ENCODE results near the gene TSPY1.
"Not testable (repeated sequence)": the region's sequence is repeated elsewhere in the genome, so short reads cannot be mapped to it uniquely, and the experiment has no call there.

DNA sequence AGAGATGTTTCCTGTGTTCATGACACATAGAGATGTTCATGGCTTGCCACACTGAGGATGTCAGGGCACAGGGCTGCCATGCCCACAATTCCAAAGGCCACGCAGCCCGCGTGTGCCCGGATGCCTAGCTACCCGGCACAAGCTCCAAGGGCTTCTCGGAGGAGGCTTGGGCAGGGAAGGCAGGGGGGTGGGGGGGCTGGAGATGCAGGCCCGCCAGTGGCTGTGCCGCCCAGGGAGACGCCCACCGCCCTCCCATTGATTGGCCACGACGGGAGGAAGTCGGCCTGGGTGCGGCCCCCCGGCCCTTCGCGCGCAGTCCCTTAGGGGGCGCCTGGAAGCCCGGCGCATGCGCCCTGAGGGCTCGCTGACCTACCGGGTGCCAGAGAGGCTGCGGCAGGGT is at the start of gene TSPY1:
- TF ChIP-seq, protein P1, sequence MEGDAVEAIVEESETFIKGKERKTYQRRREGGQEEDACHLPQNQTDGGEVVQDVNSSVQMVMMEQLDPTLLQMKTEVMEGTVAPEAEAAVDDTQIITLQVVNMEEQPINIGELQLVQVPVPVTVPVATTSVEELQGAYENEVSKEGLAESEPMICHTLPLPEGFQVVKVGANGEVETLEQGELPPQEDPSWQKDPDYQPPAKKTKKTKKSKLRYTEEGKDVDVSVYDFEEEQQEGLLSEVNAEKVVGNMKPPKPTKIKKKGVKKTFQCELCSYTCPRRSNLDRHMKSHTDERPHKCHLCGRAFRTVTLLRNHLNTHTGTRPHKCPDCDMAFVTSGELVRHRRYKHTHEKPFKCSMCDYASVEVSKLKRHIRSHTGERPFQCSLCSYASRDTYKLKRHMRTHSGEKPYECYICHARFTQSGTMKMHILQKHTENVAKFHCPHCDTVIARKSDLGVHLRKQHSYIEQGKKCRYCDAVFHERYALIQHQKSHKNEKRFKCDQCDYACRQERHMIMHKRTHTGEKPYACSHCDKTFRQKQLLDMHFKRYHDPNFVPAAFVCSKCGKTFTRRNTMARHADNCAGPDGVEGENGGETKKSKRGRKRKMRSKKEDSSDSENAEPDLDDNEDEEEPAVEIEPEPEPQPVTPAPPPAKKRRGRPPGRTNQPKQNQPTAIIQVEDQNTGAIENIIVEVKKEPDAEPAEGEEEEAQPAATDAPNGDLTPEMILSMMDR (CRISPR knock-in tag; IDR thresholded peaks at IDR 0.05): not testable (repeated sequence)
- not testable (repeated sequence) for TF ChIP-seq JUND (CRISPR knock-in tag; IDR thresholded peaks at IDR 0.05)
